ENCODE measurements around the gene HIVEP3.

GRCh38 chr1:41872074-41872473 is 46.6 kb downstream of the HIVEP3 start:
- TF ChIP-seq CTCF (IDR thresholded peaks at IDR 0.05) (no peak), EZH2phosphoT487 (IDR thresholded peaks at IDR 0.05) (no peak), EZH2 (IDR thresholded peaks at IDR 0.05) (no peak)
